HepG2 (cell line): Measurements from ENCODE around the gene TNFAIP8L2.

Experiments used
- BHLHE40 ChIP-seq: IDR thresholded peaks from 2 replicates; pipeline ENCODE4 v1.6.1; 2011; ENCODE audit warnings: low read length, improper control_type of control experiment
- CTCF ChIP-seq: sonication (generic); formaldehyde crosslinking; IDR thresholded peaks from 2 replicates; pipeline ENCODE4 v1.5.0; 2020; ENCODE audit warnings: mild to moderate bottlenecking, missing genetic modification reagents, moderate library complexity
- POLR2A ChIP-seq, 2 experiments: IDR thresholded peaks; 2 replicates each; pipeline ENCODE4 v1.6.1; 2011; ENCODE audit warnings: low read depth in 2 of 2, low read length in 2 of 2, mild to moderate bottlenecking in 1 of 2, moderate library complexity in 1 of 2; ENCODE audit not compliant: insufficient read depth in 1 of 2
- TF ChIP-seq, protein P1 (sequence below): sonication (generic); formaldehyde crosslinking; IDR thresholded peaks from 2 replicates; pipeline ENCODE4 v1.5.1; 2020; ENCODE audit warnings: mild to moderate bottlenecking, missing genetic modification reagents

DNA sequence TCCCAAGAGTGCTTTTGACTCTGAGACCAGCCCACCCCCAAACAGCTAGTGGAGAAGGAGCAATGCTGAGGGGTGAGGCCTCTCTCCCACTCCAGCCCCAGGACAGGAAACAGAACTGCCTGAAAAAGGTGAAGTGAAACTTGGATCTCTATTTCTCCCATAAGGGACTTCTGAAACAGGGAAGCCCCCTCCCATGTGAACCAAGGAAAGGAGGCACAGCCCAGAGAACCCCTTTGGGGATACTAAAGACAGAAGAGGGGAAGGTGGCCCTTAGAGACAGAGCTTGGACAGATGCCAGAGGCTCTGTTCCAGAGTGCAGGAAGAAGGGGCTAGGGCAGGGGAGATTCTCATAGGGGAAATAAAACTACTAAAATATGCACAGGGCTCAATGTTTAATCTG lies 2.9 kb downstream of the TNFAIP8L2 start:
- TF ChIP-seq, protein P1, sequence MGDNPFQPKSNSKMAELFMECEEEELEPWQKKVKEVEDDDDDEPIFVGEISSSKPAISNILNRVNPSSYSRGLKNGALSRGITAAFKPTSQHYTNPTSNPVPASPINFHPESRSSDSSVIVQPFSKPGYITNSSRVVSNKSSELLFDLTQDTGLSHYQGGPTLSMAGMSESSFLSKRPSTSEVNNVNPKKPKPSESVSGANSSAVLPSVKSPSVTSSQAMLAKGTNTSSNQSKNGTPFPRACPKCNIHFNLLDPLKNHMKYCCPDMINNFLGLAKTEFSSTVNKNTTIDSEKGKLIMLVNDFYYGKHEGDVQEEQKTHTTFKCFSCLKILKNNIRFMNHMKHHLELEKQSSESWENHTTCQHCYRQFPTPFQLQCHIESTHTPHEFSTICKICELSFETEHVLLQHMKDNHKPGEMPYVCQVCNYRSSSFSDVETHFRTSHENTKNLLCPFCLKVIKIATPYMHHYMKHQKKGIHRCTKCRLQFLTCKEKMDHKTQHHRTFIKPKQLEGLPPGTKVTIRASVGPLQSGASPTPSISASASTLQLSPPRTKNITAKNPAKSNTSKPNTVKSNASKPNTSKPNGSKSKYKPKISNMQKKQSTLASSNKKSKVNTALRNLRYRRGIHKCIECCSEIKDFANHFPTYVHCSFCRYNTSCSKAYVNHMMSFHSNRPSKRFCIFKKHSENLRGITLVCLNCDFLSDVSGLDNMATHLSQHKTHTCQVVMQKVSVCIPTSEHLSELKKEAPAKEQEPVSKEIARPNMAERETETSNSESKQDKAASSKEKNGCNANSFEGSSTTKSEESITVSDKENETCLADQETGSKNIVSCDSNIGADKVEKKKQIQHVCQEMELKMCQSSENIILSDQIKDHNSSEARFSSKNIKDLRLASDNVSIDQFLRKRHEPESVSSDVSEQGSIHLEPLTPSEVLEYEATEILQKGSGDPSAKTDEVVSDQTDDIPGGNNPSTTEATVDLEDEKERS: no peak
- TF ChIP-seq BHLHE40: no peak
- no peak for TF ChIP-seq POLR2A (IDR thresholded peaks at IDR 0.05; ENCODE audit: insufficient read depth in 1 of 2, low read depth in 2 of 2, low read length in 2 of 2)
- TF ChIP-seq CTCF (CRISPR knock-in tag): no peak
